ENCODE measurements around the gene RAB19. TPM values are rescaled to one million over a fixed set of nuclear protein-coding genes. Genes with fewer than 3 reads are reported as not detected.

RAB19 gene
- total and polyA plus RNA-seq, 9 of the 15 experiments (the other 6 are each of a cell fraction or from before 2014, with no cell fraction given) = not detected

DNA sequence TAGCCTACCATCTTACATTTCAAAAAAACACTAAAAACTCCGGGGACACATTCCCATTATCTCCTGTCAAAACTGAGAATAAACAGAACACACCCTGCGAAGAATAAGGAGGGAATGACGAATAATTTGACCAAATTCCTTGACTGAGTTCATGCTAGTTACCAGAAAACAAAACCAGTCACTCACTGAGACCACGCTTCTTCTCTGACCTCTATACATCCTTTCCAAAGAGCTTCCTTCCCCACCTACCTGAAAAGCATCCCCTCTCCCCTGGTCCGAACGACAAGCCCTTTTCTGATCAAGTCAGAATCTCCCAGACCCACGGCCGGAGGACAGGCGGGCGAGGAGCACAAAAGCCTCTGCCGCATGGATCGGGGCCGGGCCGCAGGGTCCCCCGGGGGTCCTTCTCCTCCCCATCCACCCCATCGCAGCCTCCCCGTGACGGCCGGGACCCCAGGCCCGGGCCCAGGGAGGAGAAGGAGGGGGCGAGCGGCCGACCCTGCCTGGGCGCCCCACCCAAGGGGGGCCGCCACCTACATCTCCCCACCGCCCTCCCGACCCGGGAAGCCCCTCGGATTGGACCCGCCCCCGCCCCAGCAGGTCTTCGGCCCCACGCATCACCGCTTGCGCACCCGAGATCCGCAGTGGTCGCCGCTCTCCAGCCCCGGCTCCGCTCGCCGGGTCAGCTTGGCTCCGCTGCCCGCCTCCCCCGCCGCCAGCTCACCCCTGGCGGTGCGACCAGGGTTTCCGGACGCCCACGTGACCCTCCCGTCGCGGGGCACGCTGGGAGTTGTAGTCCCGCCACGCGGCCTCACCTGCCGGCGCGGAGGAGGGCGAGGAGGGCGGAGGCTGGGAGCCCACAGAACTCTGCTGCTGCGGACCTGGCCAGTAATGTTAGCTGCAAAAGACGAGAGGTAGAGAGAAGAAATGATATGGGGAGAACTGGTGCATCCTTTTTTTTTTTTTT is 5.8 kb upstream of the RAB19 start, which contains the start of gene SLC37A3 (continued):
- TF ChIP-seq, protein P1, sequence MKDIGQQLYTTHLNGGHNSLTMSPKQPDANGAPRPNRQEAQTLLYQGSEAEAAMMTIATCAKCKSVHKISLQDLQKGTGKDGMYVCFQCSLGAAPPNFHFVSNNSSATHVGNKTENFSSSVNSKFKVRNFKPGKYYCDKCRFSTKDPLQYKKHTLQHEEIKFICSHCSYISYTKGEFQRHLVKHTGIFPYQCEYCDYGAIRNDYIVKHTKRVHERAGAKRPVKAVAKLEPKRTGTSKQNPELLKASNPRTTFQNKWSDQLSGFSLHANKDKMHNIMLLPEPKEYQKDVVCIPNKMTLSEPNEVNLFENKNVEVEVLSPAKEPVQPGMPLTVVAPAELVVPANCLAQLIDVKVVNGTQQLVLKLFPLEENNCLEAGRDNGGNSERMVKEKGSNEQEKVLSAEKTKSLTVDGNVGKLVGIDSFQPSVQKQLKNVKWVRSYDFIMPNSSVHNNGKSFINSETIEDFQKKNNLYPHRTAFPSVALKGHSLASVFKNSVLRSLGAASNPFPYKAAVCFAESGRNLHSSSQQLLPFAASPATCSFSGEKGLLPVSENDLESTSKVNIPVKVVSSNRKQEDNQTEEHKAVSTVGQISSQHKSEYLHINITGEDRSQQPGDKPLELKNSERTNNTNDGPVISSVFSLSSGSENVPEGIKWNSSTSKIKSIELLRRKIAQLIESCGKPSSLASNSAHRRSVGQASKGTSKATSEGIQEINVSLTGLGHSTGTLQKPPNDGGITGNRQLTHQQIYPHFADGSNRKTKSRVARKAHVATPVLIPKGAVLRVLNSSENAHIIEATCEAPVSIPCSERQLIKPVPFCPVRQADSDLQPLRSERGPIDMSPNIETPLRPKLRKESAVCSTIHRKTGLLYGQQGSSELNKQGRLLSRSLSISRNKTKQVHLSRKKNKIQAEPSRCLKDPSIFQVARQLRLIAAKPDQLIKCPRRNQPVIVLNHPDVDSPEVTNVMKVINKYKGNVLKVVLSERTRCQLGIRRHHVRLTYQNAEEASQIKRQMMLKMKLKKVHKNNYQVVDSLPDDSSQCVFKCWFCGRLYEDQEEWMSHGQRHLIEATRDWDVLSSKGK (CRISPR knock-in tag; IDR thresholded peaks at IDR 0.05) = no peak
- peak; percentile 92 for TF ChIP-seq EGR1 (conservative IDR thresholded peaks at IDR 0.05)
- peak; percentile 86 for TF ChIP-seq POLR2A (conservative IDR thresholded peaks at IDR 0.05)
- no peak for TF ChIP-seq MED1 (CRISPR knock-in tag; IDR thresholded peaks at IDR 0.05; ENCODE audit: borderline replicate concordance)
- no peak for TF ChIP-seq ZNF57 (CRISPR knock-in tag; IDR thresholded peaks at IDR 0.05)
- no peak for TF ChIP-seq ZNF232 (CRISPR knock-in tag; IDR thresholded peaks at IDR 0.05)
- no peak for TF ChIP-seq ZNF785 (CRISPR knock-in tag; IDR thresholded peaks at IDR 0.05)
- TF ChIP-seq CBFA2T2 (conservative IDR thresholded peaks at IDR 0.05) = peak; percentile 83
- no peak; the same call in 1 of the 2 replicates for TF ChIP-seq TCF7 (IDR thresholded peaks at IDR 0.05; ENCODE audit: borderline replicate concordance)
- no peak for TF ChIP-seq ZNF282 (CRISPR knock-in tag; IDR thresholded peaks at IDR 0.05)
- TF ChIP-seq CAMTA2 (CRISPR knock-in tag; conservative IDR thresholded peaks at IDR 0.05) = no peak
- TF ChIP-seq, protein P2, sequence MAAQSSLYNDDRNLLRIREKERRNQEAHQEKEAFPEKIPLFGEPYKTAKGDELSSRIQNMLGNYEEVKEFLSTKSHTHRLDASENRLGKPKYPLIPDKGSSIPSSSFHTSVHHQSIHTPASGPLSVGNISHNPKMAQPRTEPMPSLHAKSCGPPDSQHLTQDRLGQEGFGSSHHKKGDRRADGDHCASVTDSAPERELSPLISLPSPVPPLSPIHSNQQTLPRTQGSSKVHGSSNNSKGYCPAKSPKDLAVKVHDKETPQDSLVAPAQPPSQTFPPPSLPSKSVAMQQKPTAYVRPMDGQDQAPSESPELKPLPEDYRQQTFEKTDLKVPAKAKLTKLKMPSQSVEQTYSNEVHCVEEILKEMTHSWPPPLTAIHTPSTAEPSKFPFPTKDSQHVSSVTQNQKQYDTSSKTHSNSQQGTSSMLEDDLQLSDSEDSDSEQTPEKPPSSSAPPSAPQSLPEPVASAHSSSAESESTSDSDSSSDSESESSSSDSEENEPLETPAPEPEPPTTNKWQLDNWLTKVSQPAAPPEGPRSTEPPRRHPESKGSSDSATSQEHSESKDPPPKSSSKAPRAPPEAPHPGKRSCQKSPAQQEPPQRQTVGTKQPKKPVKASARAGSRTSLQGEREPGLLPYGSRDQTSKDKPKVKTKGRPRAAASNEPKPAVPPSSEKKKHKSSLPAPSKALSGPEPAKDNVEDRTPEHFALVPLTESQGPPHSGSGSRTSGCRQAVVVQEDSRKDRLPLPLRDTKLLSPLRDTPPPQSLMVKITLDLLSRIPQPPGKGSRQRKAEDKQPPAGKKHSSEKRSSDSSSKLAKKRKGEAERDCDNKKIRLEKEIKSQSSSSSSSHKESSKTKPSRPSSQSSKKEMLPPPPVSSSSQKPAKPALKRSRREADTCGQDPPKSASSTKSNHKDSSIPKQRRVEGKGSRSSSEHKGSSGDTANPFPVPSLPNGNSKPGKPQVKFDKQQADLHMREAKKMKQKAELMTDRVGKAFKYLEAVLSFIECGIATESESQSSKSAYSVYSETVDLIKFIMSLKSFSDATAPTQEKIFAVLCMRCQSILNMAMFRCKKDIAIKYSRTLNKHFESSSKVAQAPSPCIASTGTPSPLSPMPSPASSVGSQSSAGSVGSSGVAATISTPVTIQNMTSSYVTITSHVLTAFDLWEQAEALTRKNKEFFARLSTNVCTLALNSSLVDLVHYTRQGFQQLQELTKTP (IDR thresholded peaks at IDR 0.05; ENCODE audit: low read depth in 1 of 2, partially characterized antibody in 2 of 2) = peak in 1 of 2 experiments; percentile 81
- TF ChIP-seq, protein P3, sequence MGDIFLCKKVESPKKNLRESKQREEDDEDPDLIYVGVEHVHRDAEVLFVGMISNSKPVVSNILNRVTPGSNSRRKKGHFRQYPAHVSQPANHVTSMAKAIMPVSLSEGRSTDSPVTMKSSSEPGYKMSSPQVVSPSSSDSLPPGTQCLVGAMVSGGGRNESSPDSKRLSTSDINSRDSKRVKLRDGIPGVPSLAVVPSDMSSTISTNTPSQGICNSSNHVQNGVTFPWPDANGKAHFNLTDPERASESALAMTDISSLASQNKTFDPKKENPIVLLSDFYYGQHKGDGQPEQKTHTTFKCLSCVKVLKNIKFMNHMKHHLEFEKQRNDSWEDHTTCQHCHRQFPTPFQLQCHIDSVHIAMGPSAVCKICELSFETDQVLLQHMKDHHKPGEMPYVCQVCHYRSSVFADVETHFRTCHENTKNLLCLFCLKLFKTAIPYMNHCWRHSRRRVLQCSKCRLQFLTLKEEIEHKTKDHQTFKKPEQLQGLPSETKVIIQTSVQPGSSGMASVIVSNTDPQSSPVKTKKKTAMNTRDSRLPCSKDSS (IDR thresholded peaks at IDR 0.05; ENCODE audit: low read depth, partially characterized antibody) = no peak
- TF ChIP-seq, protein P4, sequence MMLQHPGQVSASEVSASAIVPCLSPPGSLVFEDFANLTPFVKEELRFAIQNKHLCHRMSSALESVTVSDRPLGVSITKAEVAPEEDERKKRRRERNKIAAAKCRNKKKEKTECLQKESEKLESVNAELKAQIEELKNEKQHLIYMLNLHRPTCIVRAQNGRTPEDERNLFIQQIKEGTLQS (IDR thresholded peaks at IDR 0.05) = no peak
- TF ChIP-seq, protein P4 (CRISPR knock-in tag; conservative IDR thresholded peaks at IDR 0.05) = no peak
- TF ChIP-seq GTF2F1 (IDR thresholded peaks at IDR 0.05; ENCODE audit: low read depth, low read length) = no peak
- no peak for TF ChIP-seq DMBX1 (CRISPR knock-in tag; IDR thresholded peaks at IDR 0.05; ENCODE audit: borderline replicate concordance)
- no peak for TF ChIP-seq FOXP1 (CRISPR knock-in tag; IDR thresholded peaks at IDR 0.05)
